NCI-H1417 treated with DMSO at 0.1 percent for 48 hours (cell line): ENCODE measurements around the gene PLBD1.

ENCODE experiments used
- DNase-seq: peaks from one replicate; lab custom pipeline; 2025; lab: John Stamatoyannopoulos, UW

PLBD1 gene

DNA sequence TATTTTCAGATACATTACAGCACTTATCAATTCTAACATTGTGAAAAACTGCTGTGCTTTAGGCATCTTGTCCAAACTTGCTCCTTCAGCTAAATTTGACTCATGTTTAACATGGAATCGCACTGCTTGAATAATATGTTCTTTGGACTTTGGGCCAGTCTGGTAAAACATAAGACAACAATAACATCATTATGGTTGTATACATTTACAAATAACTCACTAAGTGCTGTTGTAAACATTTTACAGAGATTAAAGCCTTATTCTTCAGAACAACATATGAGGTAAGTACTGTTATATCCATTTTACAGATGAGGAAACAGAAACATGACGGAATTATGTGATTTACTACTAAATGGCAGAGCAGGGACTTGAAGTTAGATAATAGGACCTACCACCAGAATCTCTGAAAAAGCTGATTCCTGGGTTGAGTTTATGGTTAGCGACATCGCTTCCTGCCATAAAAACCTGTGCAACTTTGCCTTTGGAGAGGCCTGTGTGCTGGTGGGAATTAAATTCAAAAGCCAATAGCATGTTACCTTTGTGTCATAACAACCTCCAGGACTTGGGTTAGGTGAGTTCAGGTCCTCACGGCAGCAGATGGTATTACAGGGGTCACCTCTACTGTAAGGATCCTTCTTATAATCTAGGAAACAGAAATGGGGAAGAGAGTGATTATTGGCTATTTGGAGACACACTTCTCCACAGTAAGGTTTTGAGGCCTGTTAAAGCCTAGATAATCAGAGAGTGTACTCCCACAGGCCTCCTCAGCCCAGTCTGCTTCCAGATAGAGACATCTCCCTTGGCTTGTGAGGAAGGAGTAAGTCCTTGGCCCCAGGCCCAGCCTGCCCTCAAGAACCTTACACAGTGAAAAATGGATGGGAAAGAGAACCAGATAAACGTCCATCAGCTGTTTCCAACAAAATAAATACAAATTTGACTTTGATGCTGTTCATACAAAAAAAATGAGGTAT lies 61.8 kb downstream of the PLBD1 start:
- DNase-seq: no peak

DNA sequence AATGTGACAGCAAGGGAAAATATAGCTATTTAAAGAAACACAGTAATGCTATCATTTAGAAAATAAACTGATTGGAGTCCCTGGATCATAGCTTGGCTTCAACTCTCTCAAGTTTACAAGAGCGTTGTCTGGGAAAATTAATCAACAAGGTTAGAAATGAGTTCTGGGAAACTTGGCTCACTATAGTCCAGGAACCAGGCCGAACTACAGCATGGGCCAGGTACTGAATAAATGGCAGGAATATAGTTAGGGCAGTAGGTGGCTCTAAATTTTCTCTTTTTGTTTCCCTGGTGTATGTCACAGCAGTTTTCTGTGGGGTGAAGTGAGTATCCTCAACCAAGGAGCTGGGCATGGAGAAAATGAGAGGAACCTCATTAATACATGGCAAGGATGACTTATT lies 72.4 kb downstream of the PLBD1 start:
- DNase-seq: no peak

- DNase-seq: no peak
Measured at GRCh38 chr12:14482886-14483285, 84.8 kb downstream of the PLBD1 start.

DNA sequence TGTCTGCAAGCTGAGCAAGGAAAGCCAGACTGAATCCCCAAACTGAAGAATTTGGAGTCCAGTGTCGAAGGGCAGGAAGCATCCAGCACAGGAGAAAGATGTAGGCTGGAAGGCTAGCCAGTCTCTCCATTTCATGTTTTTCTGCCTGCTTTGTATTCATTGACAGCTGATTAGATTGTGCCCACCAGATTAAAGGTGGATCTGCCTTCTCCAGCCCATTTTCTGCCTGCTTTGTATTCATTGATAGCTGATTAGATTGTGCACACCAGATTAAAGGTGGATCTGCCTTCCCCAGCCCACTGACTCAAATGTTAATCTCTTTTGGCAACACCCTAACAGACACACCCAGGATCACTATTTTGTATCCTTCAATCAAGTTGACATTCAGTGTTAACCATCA lies 85.3 kb downstream of the PLBD1 start:
- DNase-seq: no peak

GRCh38 chr12:14481201-14481600 lies 86.5 kb downstream of the PLBD1 start:
- DNase-seq: no peak

DNA sequence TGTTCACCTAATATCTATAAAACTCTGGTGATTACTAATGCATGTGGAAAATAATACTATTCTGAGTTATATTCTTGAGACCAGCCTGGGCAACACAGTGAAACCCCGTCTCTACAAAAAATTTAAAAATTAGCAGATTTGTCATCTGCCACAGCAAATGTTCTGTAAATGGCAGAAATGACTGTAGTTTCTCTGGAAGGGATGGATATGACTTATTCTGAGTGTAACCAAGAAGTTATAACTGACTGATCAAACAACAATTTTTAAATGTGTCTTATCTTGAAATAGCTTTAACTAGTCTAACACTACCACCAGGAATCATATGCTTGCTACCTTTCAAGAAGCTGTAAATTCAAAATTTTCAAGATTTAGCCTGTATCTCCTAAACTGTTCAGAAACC lies 88.7 kb downstream of the PLBD1 start:
- no peak for DNase-seq

GRCh38 chr12:14473707-14474287 lies 93.9 kb downstream of the PLBD1 start:
- DNase-seq: no peak

- DNase-seq: no peak
Measured at GRCh38 chr12:14471497-14471896, 96.2 kb downstream of the PLBD1 start.

GRCh38 chr12:14460212-14460841 lies 107.4 kb downstream of the PLBD1 start:
- no peak for DNase-seq

GRCh38 chr12:14454098-14454907 lies 113.4 kb downstream of the PLBD1 start:
- no peak for DNase-seq
